ENCODE measurements around the gene DNM3.

DNA sequence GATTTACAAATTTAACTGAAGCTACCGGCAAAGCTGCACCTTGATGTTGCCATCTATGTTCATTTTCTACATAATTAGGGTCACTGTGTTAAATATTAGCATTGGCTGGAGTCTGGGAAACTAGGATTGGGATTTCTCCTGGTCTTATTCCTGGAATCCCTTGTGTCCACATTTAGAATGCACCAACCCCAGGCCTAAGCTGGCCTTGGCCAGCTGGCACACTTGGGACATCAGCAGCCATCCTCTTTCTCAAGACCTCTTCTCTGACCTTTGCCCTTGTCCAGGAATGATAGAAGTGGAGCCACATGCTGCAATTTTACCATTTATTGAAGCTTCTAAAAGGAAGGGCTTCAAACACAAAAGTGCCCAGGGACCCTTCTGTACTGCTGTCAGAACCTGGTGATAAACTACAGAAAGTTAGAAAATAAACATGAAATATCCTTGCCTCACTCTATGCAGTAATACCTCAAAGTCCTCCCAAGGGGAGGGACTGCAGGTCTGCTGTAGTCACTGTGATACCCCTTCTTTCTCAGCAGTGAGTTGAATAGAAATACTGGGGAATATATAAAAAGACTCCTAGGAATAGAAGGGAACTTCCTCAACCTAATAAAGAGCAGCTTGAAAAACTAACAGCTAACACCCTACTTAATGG is 616.3 kb downstream of the DNM3 start:
- TF ChIP-seq CTCF (IDR thresholded peaks at IDR 0.05) (no peak), POLR2A (IDR thresholded peaks at IDR 0.05) (no peak), EP300 (IDR thresholded peaks at IDR 0.05; ENCODE audit: low read depth) (no peak)
